Activated naive CD8-positive, alpha-beta T cell treated with anti-CD3 and anti-CD28 coated beads for 36 hours (primary cell): ENCODE results near the gene DTNB. TPM values are rescaled to one million over a fixed set of nuclear protein-coding genes. Genes with fewer than 3 reads are reported as not detected.
A peak's percentile ranks its signal among the peaks of the same experiment; 100 is the strongest.

Experiments
- DNase-seq: peaks from one replicate; pipeline ENCODE4 v3.0.0; 2021
- H3K27ac Mint-ChIP-seq: one replicate; pipeline ENCODE4 v1.8.0; 2022; ENCODE audit warnings: mild to moderate bottlenecking, moderate library complexity, mixed read lengths
- H3K27me3 Mint-ChIP-seq: one replicate; pipeline ENCODE4 v1.8.0; 2022; ENCODE audit warnings: mild to moderate bottlenecking, mixed read lengths
- H3K36me3 Mint-ChIP-seq: one replicate; pipeline ENCODE4 v1.8.0; 2021; ENCODE audit warnings: mild to moderate bottlenecking, mixed read lengths
- H3K4me1 Mint-ChIP-seq: one replicate; pipeline ENCODE4 v1.8.0; 2021; ENCODE audit warnings: mixed read lengths
- H3K4me3 Mint-ChIP-seq: one replicate; pipeline ENCODE4 v1.8.0; 2022; ENCODE audit warnings: mild to moderate bottlenecking, moderate library complexity, mixed read lengths
- H3K9me3 Mint-ChIP-seq: one replicate; pipeline ENCODE4 v1.8.0; 2022; ENCODE audit warnings: mixed read lengths
- total RNA-seq, 2 experiments: library from RNA; stranded (reverse); gene quantifications; one replicate each; pipeline ENCODE4 v1.2.3, GENCODE V29; 2021

DTNB gene
- total RNA-seq, 2 experiments from 2014 or later, result 14.3 to 15.5 TPM

DNA sequence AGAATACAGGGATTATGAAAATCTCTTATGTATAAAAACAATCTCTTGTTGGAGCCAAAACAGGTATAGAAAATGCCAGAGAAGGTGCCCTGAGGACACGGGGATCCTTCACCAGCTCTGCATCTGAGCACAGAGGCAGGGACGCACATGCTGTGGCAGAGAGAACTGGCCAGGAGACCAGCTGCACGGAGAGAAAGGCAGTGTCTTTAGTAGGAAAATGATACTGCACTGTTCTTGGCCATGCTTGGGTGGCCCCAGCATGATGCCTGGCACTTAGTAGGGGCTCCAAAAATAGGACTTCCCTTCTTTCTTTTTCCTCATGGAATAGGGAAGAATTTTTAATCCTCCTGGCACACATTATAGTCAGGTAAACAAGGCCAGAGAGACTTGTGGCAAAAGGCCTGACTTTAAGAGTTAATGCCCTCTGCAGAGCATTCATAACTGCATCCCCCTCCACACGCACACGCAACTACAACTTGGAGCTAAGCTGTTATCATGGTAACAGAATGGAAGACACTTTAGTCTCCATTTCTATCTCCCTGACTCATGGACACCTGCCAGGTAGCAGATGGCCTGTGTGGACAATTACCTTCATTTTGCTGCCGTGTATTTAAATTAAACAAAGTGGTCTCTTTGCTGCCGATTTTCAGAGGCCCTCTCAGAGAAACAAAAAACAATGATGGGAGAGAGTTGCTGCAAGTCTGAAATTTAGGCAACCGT, 271.9 kb downstream of the DTNB start:
- H3K4me1 Mint-ChIP-seq, result peaks cover 18% of the 10 kb centered on the region
- no peaks in the 10 kb centered on the region for H3K9me3 Mint-ChIP-seq
- peaks cover 1% of the 10 kb centered on the region for H3K36me3 Mint-ChIP-seq
- no peak overlapping the region for H3K4me3 Mint-ChIP-seq
- no peak for DNase-seq
- H3K27ac Mint-ChIP-seq, result no peak overlapping the region
- H3K27me3 Mint-ChIP-seq, result no peaks in the 10 kb centered on the region

- Mint-ChIP-seq H3K36me3 (peaks cover 1% of the 10 kb centered on the region), H3K27me3 (no peaks in the 10 kb centered on the region), H3K27ac (no peak overlapping the region), H3K4me1 (peaks cover 18% of the 10 kb centered on the region), H3K9me3 (no peaks in the 10 kb centered on the region), H3K4me3 (no peak overlapping the region)
- no peak for DNase-seq
These were observed 272.7 kb downstream of the DTNB start for GRCh38 chr2:25400576-25401216.

- DNase-seq, result no peak
- Mint-ChIP-seq H3K36me3 (peaks cover 1% of the 10 kb centered on the region), H3K9me3 (no peaks in the 10 kb centered on the region), H3K27ac (no peak overlapping the region), H3K4me3 (no peak overlapping the region), H3K27me3 (no peaks in the 10 kb centered on the region), H3K4me1 (peaks cover 18% of the 10 kb centered on the region)
These were observed 273.2 kb downstream of the DTNB start for GRCh38 chr2:25400169-25400568.

DNA sequence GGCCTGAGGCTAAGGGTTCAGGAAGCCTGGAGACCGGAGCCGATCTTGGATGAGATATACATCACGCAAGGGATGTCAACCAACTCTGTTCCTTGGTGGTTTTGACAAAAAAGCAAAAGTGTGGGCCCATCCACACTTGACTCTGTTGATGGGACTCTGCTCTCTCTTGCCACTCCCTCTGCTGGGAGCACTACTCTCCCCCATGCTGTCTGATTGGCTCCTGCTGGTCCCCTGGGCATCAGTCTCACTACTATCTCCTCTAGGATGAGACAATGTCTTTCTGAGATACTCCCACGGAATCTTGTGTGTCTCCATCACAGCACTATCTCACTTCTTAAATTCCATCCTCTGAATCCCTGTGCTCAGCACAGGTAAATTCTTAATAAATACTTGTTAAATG, 274.8 kb downstream of the DTNB start:
- peaks cover 1% of the 10 kb centered on the region for H3K36me3 Mint-ChIP-seq
- H3K9me3 Mint-ChIP-seq, result no peaks in the 10 kb centered on the region
- H3K4me1 Mint-ChIP-seq, result peaks cover 15% of the 10 kb centered on the region
- H3K27ac Mint-ChIP-seq, result no peak overlapping the region
- H3K4me3 Mint-ChIP-seq, result no peak overlapping the region
- no peaks in the 10 kb centered on the region for H3K27me3 Mint-ChIP-seq
- DNase-seq, result no peak

GRCh38 chr2:25397777-25398176, 275.6 kb downstream of the DTNB start:
- no peak overlapping the region for H3K27ac Mint-ChIP-seq
- H3K36me3 Mint-ChIP-seq, result peaks cover 1% of the 10 kb centered on the region
- H3K4me3 Mint-ChIP-seq, result no peak overlapping the region
- H3K9me3 Mint-ChIP-seq, result no peaks in the 10 kb centered on the region
- no peak for DNase-seq
- no peaks in the 10 kb centered on the region for H3K27me3 Mint-ChIP-seq
- peaks cover 8% of the 10 kb centered on the region for H3K4me1 Mint-ChIP-seq

- Mint-ChIP-seq H3K36me3 (peaks cover 13% of the 10 kb centered on the region), H3K27me3 (no peaks in the 10 kb centered on the region), H3K27ac (no peak overlapping the region), H3K9me3 (peaks cover 13% of the 10 kb centered on the region), H3K4me3 (no peak overlapping the region), H3K4me1 (peaks cover 13% of the 10 kb centered on the region)
- no peak for DNase-seq
These were observed 284.2 kb downstream of the DTNB start for GRCh38 chr2:25389161-25389560.

DNA sequence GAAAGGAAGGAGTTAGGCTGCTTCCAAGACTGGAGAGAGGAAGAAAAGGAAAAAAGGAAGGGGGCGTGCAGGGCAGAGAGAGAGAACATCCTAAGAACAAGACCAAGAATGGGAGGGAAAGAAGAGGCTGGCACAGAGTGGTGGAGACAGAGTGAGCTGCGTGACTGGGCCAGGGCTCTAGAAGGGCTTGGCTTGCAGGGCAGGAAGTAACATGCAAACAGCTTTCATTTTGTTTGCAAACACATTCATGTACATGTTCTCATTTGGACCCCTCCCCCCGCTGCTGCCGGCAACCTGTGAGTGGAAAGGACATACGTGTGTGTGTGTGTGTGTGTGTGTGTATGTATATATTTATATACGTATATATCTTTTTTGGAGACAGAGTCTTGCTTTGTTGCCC, 284.9 kb downstream of the DTNB start:
- H3K4me3 Mint-ChIP-seq, result no peak overlapping the region
- H3K4me1 Mint-ChIP-seq, result peaks cover 13% of the 10 kb centered on the region
- no peaks in the 10 kb centered on the region for H3K27me3 Mint-ChIP-seq
- no peak for DNase-seq
- peaks cover 13% of the 10 kb centered on the region for H3K36me3 Mint-ChIP-seq
- H3K9me3 Mint-ChIP-seq, result peaks cover 13% of the 10 kb centered on the region
- H3K27ac Mint-ChIP-seq, result no peak overlapping the region

- H3K4me1 Mint-ChIP-seq, result peaks cover 13% of the 10 kb centered on the region
- peaks cover 13% of the 10 kb centered on the region for H3K36me3 Mint-ChIP-seq
- H3K4me3 Mint-ChIP-seq, result no peak overlapping the region
- H3K27ac Mint-ChIP-seq, result no peak overlapping the region
- H3K27me3 Mint-ChIP-seq, result no peaks in the 10 kb centered on the region
- peaks cover 13% of the 10 kb centered on the region for H3K9me3 Mint-ChIP-seq
- DNase-seq, result no peak
These were observed 285.4 kb downstream of the DTNB start for GRCh38 chr2:25387876-25388449.

DNA sequence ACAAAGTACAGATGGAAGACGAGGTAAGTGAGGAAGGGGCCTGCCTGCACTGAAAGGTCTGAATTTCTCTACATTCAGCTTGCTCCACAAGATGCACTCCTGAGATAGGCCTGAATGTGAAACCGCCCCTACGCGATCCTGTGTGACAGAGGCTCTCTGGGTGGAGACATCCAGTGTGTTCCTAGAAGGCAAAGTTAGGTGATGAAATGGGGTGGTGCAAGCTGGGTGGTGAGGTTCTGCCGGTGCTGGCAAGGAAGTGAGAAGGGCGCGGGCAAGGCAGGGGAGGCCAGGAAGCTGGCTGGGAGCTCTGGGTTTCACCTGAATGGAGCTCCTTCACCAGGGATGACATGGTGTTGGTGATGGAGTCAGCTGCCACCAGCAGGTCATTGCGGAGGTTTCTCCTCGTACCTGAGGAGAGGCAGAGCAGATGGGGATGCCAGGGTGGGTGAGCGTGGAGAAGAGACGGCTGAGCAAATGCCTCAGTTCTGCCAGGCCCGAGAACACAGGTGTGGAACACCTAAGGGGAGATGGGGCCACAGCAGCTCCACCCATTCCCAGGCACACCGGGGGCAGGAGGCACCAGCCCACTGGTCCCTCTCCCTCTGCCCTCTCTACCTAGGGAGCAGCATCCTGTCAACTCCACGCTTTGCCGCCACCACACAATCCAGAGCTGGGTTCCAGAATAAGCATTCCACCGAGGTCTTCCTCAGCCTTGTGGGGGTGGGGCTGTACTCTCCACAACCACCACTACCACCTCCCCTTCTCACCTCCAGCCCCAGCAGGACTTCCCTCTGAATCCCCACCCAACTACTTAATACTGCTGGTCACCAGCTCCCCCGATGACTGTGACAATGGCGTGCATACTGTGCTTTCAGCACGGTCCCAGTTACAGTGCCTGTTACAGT, 286.2 kb downstream of the DTNB start:
- peaks cover 8% of the 10 kb centered on the region for H3K36me3 Mint-ChIP-seq
- no peak overlapping the region for H3K27ac Mint-ChIP-seq
- H3K27me3 Mint-ChIP-seq, result no peaks in the 10 kb centered on the region
- H3K4me1 Mint-ChIP-seq, result peaks cover 12% of the 10 kb centered on the region
- no peak overlapping the region for H3K4me3 Mint-ChIP-seq
- DNase-seq, result no peak
- peaks cover 10% of the 10 kb centered on the region for H3K9me3 Mint-ChIP-seq

DNA sequence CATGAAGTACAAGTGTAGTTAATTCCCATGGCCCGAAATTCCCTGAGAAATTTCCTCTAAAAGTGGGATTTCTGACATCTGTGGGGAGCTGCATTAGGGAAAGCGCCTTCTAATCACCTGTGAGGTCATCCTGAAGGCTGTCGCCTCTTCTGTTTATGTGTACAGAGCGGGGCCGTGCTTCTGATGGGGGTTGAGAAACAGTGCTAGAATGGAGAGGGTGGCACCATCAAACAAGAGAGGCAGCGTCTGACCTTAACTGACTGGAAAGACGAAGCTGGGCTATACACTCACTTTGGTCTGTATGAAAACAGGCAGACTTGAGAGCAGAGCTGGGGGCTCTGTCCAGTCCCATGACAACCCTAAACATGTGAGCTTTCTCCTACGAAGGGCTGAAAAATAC, 287.5 kb downstream of the DTNB start:
- no peaks in the 10 kb centered on the region for H3K27me3 Mint-ChIP-seq
- H3K36me3 Mint-ChIP-seq, result peaks cover 2% of the 10 kb centered on the region
- H3K27ac Mint-ChIP-seq, result no peak overlapping the region

GRCh38 chr2:25383806-25384205, 289.6 kb downstream of the DTNB start:
- Mint-ChIP-seq H3K27ac (no peak overlapping the region), H3K27me3 (no peaks in the 10 kb centered on the region), H3K36me3 (peaks cover 4% of the 10 kb centered on the region), H3K4me1 (peaks cover 15% of the 10 kb centered on the region), H3K9me3 (peaks cover 1% of the 10 kb centered on the region), H3K4me3 (no peak overlapping the region)
- DNase-seq, result no peak

More for the DNA sequence above, 287.5 kb downstream of the DTNB start:
- Mint-ChIP-seq H3K4me3 (no peak overlapping the region), H3K9me3 (peaks cover 1% of the 10 kb centered on the region), H3K4me1 (peaks cover 2% of the 10 kb centered on the region)
- DNase-seq, result no peak

- Mint-ChIP-seq H3K27me3 (no peaks in the 10 kb centered on the region), H3K4me1 (peaks cover 30% of the 10 kb centered on the region), H3K36me3 (peaks cover 11% of the 10 kb centered on the region), H3K4me3 (no peak overlapping the region), H3K27ac (no peak overlapping the region), H3K9me3 (peaks cover 2% of the 10 kb centered on the region)
- DNase-seq, result no peak
These were observed 291.9 kb downstream of the DTNB start for GRCh38 chr2:25381502-25381901.

DNA sequence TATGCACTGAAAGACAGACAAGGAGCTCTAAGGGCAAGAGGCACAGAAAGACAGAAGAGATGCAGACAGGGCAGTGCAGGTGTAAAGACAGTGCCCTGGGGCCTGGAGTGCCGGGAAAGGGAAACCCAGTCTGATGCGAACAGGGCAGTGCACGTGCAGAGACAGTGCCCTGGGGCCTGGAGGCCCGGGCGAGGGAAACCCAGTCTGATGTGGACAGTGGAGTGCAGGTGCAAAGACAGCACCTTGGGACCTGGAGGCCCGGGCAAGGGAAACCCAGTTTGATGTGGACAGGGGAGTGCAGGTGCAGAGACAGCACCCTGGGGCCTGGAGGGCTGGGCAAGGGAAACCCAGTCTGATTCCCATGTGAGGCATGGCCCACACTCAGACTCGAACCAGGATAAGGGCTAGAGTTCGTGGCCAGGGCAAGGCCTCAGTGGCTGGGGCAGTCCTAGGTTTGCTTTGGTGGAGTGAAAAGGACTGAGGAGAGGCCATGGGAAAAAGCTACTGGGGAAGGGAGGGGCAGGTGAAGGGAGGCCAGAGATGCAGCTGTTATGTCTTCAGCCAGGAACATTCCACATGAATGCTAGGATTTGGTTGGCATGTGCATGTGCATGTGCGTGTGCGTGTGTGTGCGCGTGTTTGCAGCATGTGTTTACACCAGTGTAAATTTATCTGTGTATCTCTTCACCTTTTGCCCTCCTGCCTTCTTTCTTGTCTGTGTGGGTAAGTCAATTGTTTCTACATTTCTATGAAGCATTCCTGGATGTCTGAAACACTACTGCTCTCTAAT, 292.6 kb downstream of the DTNB start:
- DNase-seq, result no peak
- peaks cover 36% of the 10 kb centered on the region for H3K4me1 Mint-ChIP-seq
- H3K27ac Mint-ChIP-seq, result peak overlapping the region; percentile 18
- H3K4me3 Mint-ChIP-seq, result no peak overlapping the region
- H3K9me3 Mint-ChIP-seq, result peaks cover 2% of the 10 kb centered on the region
- H3K36me3 Mint-ChIP-seq, result peaks cover 11% of the 10 kb centered on the region
- H3K27me3 Mint-ChIP-seq, result no peaks in the 10 kb centered on the region

DNA sequence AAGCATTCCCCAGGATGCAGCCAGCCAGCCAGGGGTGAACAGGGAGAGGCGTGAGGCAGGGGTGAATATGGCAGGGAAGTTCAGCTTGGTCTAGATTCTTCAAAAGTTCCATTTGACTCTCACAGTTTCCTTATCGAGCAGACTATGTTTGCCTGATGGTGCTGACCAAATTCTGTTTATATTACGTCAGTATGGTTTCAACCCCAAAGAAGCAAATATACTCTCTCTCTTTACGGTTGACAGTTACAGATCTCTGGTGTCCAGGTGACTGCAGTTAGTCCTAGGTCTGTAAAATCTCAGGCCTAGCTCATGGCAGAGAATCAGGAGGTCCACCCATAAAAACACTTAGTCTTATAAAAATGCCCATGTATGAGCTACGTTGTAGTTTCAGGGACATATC, 293.4 kb downstream of the DTNB start:
- Mint-ChIP-seq H3K4me1 (peaks cover 36% of the 10 kb centered on the region), H3K9me3 (peaks cover 2% of the 10 kb centered on the region), H3K27me3 (no peaks in the 10 kb centered on the region), H3K4me3 (no peak overlapping the region), H3K36me3 (peaks cover 11% of the 10 kb centered on the region), H3K27ac (peak overlapping the region; percentile 45)
- no peak for DNase-seq
